ENCODE measurements around the gene DQX1.
"Not testable (repeated sequence)": the region's sequence is repeated elsewhere in the genome, so short reads cannot be mapped to it uniquely, and the experiment has no call there.

The DQX1 gene

GRCh38 chr2:74564222-74564621 lies 38.2 kb upstream of the DQX1 start:
- no peaks in the 10 kb centered on the region for H3K9me3 ChIP-seq (ENCODE audit: control insufficient read depth, insufficient read depth, low read length)
- peaks cover 3% of the 10 kb centered on the region; the same call in 1 of the 2 replicates for H3K4me1 ChIP-seq (ENCODE audit: control insufficient read depth, insufficient read depth, low read length)

GRCh38 chr2:74562126-74562775 lies 36.2 kb upstream of the DQX1 start:
- WGBS (ENCODE audit: insufficient coverage, insufficient read length), result no CpG with 5 or more reads among the region's 7 CpGs
- Histone ChIP-seq H3K27ac (ENCODE audit: low read length) (no peak overlapping the region), H3K4me1 (ENCODE audit: control insufficient read depth, insufficient read depth, low read length) (peaks cover 3% of the 10 kb centered on the region; the same call in 1 of the 2 replicates), H3K9me3 (ENCODE audit: control insufficient read depth, insufficient read depth, low read length) (no peaks in the 10 kb centered on the region), H3K4me3 (ENCODE audit: low read length) (no peak overlapping the region), H3K36me3 (ENCODE audit: control insufficient read depth, insufficient read depth, low read length) (peaks cover 3% of the 10 kb centered on the region; the same call in 1 of the 2 replicates), H3K27me3 (ENCODE audit: control insufficient read depth, insufficient read depth, low read length) (no peaks in the 10 kb centered on the region)
- no peak for DNase-seq (ENCODE audit: low read depth, low spot score)

More at GRCh38 chr2:74564222-74564621, 38.2 kb upstream of the DQX1 start:
- Histone ChIP-seq H3K27ac (ENCODE audit: low read length) (no peak overlapping the region), H3K27me3 (ENCODE audit: control insufficient read depth, insufficient read depth, low read length) (no peaks in the 10 kb centered on the region), H3K4me3 (ENCODE audit: low read length) (no peak overlapping the region), H3K36me3 (ENCODE audit: control insufficient read depth, insufficient read depth, low read length) (peaks cover 3% of the 10 kb centered on the region; the same call in 1 of the 2 replicates)
- no CpG with 5 or more reads among the region's 5 CpGs for WGBS (ENCODE audit: insufficient coverage, insufficient read length)
- DNase-seq (ENCODE audit: low read depth, low spot score), result no peak

- not testable (repeated sequence) for H3K27ac ChIP-seq (ENCODE audit: low read length); H3K36me3 ChIP-seq (ENCODE audit: control insufficient read depth, insufficient read depth, low read length); H3K27me3 ChIP-seq (ENCODE audit: control insufficient read depth, insufficient read depth, low read length); H3K4me3 ChIP-seq (ENCODE audit: low read length); H3K4me1 ChIP-seq (ENCODE audit: control insufficient read depth, insufficient read depth, low read length); H3K9me3 ChIP-seq (ENCODE audit: control insufficient read depth, insufficient read depth, low read length); DNase-seq (ENCODE audit: low read depth, low spot score)
- no CpG with 5 or more reads among the region's 1 CpG for WGBS (ENCODE audit: insufficient coverage, insufficient read length)
Observed at GRCh38 chr2:74561022-74561421, 35.0 kb upstream of the DQX1 start.

- no peaks in the 10 kb centered on the region for H3K9me3 ChIP-seq (ENCODE audit: control insufficient read depth, insufficient read depth, low read length)
- H3K36me3 ChIP-seq (ENCODE audit: control insufficient read depth, insufficient read depth, low read length), result peaks cover 3% of the 10 kb centered on the region; the same call in 1 of the 2 replicates
- no peak overlapping the region for H3K4me3 ChIP-seq (ENCODE audit: low read length)
- H3K27me3 ChIP-seq (ENCODE audit: control insufficient read depth, insufficient read depth, low read length), result peaks cover 2% of the 10 kb centered on the region; the same call in 1 of the 2 replicates
- no peak for DNase-seq (ENCODE audit: low read depth, low spot score)
- peaks cover 5% of the 10 kb centered on the region; the same call in 1 of the 2 replicates for H3K4me1 ChIP-seq (ENCODE audit: control insufficient read depth, insufficient read depth, low read length)
- no CpG with 5 or more reads among the region's 6 CpGs for whole genome bisulfite sequencing (ENCODE audit: insufficient coverage, insufficient read length)
- no peak overlapping the region for H3K27ac ChIP-seq (ENCODE audit: low read length)
Observed at GRCh38 chr2:74560591-74560990, 34.6 kb upstream of the DQX1 start.

- H3K27me3 ChIP-seq (ENCODE audit: control insufficient read depth, insufficient read depth, low read length), result peaks cover 3% of the 10 kb centered on the region; the same call in 1 of the 2 replicates
Observed at GRCh38 chr2:74559912-74560311, 33.9 kb upstream of the DQX1 start.

GRCh38 chr2:74558284-74559230 lies 32.5 kb upstream of the DQX1 start:
- Histone ChIP-seq H3K4me1 (ENCODE audit: control insufficient read depth, insufficient read depth, low read length) (peaks cover 5% of the 10 kb centered on the region; the same call in 1 of the 2 replicates), H3K36me3 (ENCODE audit: control insufficient read depth, insufficient read depth, low read length) (no peaks in the 10 kb centered on the region), H3K27me3 (ENCODE audit: control insufficient read depth, insufficient read depth, low read length) (peaks cover 3% of the 10 kb centered on the region; the same call in 1 of the 2 replicates), H3K27ac (ENCODE audit: low read length) (no peak overlapping the region), H3K4me3 (ENCODE audit: low read length) (no peak overlapping the region), H3K9me3 (ENCODE audit: control insufficient read depth, insufficient read depth, low read length) (no peaks in the 10 kb centered on the region)
- no CpG with 5 or more reads among the region's 7 CpGs for WGBS (ENCODE audit: insufficient coverage, insufficient read length)
- no peak for DNase-seq (ENCODE audit: low read depth, low spot score)

More at GRCh38 chr2:74559912-74560311, 33.9 kb upstream of the DQX1 start:
- H3K4me3 ChIP-seq (ENCODE audit: low read length), result no peak overlapping the region
- no CpG with 5 or more reads among the region's 5 CpGs for WGBS (ENCODE audit: insufficient coverage, insufficient read length)
- DNase-seq (ENCODE audit: low read depth, low spot score), result no peak
- peaks cover 3% of the 10 kb centered on the region; the same call in 1 of the 2 replicates for H3K36me3 ChIP-seq (ENCODE audit: control insufficient read depth, insufficient read depth, low read length)
- H3K27ac ChIP-seq (ENCODE audit: low read length), result no peak overlapping the region
- H3K4me1 ChIP-seq (ENCODE audit: control insufficient read depth, insufficient read depth, low read length), result peaks cover 5% of the 10 kb centered on the region; the same call in 1 of the 2 replicates
- no peaks in the 10 kb centered on the region for H3K9me3 ChIP-seq (ENCODE audit: control insufficient read depth, insufficient read depth, low read length)

- Histone ChIP-seq H3K9me3 (ENCODE audit: control insufficient read depth, insufficient read depth, low read length) (no peaks in the 10 kb centered on the region), H3K4me3 (ENCODE audit: low read length) (no peak overlapping the region), H3K36me3 (ENCODE audit: control insufficient read depth, insufficient read depth, low read length) (no peaks in the 10 kb centered on the region), H3K27ac (ENCODE audit: low read length) (no peak overlapping the region), H3K27me3 (ENCODE audit: control insufficient read depth, insufficient read depth, low read length) (peaks cover 3% of the 10 kb centered on the region; the same call in 1 of the 2 replicates), H3K4me1 (ENCODE audit: control insufficient read depth, insufficient read depth, low read length) (peaks cover 5% of the 10 kb centered on the region; the same call in 1 of the 2 replicates)
- no CpG with 5 or more reads among the region's 6 CpGs for WGBS (ENCODE audit: insufficient coverage, insufficient read length)
- DNase-seq (ENCODE audit: low read depth, low spot score), result no peak
Observed at GRCh38 chr2:74556831-74557370, 30.9 kb upstream of the DQX1 start.

- Histone ChIP-seq H3K36me3 (ENCODE audit: control insufficient read depth, insufficient read depth, low read length) (no peaks in the 10 kb centered on the region), H3K4me1 (ENCODE audit: control insufficient read depth, insufficient read depth, low read length) (peaks cover 5% of the 10 kb centered on the region; the same call in 1 of the 2 replicates), H3K27me3 (ENCODE audit: control insufficient read depth, insufficient read depth, low read length) (peaks cover 3% of the 10 kb centered on the region; the same call in 1 of the 2 replicates), H3K4me3 (ENCODE audit: low read length) (no peak overlapping the region), H3K9me3 (ENCODE audit: control insufficient read depth, insufficient read depth, low read length) (no peaks in the 10 kb centered on the region), H3K27ac (ENCODE audit: low read length) (no peak overlapping the region)
- no CpG with 5 or more reads among the region's 14 CpGs for WGBS (ENCODE audit: insufficient coverage, insufficient read length)
- no peak for DNase-seq (ENCODE audit: low read depth, low spot score)
Observed at GRCh38 chr2:74556159-74556558, 30.1 kb upstream of the DQX1 start.

- Histone ChIP-seq H3K9me3 (ENCODE audit: control insufficient read depth, insufficient read depth, low read length) (no peaks in the 10 kb centered on the region), H3K36me3 (ENCODE audit: control insufficient read depth, insufficient read depth, low read length) (no peaks in the 10 kb centered on the region), H3K27ac (ENCODE audit: low read length) (no peak overlapping the region), H3K4me3 (ENCODE audit: low read length) (peak overlapping the region; percentile 80; the same call in 1 of the 2 replicates), H3K4me1 (ENCODE audit: control insufficient read depth, insufficient read depth, low read length) (peaks cover 5% of the 10 kb centered on the region; the same call in 1 of the 2 replicates), H3K27me3 (ENCODE audit: control insufficient read depth, insufficient read depth, low read length) (peaks cover 3% of the 10 kb centered on the region; the same call in 1 of the 2 replicates)
- WGBS (ENCODE audit: insufficient coverage, insufficient read length), result no CpG with 5 or more reads among the region's 17 CpGs
- DNase-seq (ENCODE audit: low read depth, low spot score), result no peak
Observed at GRCh38 chr2:74555610-74556103, 29.6 kb upstream of the DQX1 start.
